ENCODE measurements around the gene TMEM212.

The TMEM212 gene

DNA sequence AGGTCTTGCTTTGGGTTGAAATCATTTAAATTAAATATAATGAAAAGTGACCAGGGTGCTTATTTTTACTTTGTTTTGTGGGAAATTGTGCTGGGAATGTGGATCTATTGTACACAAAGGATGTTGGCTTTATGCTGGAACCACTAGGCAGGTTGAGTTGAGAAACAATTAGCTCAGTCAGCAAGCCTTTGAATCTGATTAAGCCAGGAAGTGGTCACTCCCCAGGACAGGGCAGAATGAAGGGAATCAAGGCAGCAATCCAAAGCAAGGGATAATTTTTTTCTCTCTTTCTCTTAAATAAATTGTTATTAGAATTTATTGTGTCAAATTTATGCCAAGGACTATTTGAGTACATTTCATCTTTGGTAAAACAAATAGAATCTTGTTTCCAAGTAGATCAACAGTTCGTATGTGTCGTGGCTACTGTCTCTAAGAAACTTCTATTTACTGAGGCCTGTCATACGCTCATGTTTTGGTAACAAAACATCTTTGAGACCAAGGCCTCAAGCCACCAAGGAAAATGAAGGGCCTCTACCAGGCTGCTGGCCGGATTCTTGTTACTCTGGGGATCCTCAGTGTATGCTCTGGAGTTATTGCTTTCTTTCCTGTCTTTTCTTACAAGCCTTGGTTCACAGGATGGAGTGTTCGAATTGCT lies at the start of gene TMEM212:
Gene TMEM212, plus strand, starts transcription at position 486 of the 655 bp plus-strand sequence. Its CDS starts 35 bp downstream, at position 521.
- no peak for DNase-seq

DNA sequence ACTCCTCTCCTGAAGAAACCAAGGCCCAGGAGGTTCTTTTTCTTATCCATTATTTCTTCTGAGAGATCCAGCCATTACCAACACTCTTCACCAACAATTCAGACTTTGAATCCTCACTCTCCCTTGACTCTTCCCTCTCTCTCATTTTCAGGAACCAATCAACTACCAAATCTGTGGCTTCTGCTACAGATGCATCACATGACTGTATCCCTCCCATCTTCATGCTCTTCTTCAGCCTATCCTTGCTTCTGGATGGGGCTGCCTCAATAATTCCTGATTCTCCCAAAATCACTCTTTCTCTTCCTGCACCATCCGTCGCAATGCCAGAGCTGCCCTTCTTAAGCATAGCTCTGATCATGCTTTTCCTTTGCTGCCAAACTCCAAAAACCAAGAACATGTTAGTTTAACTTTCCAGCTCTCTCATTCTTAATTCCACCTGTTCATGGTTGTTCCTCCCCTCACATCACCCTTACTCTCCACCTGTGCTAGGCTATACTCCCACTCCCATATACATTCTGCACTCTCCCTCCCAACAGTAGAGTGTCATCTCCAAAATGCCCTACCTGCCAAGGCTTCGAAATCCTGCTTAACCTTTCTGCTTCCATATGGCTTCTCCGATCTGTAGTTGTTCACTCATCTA lies 46.4 kb upstream of the TMEM212 start:
- DNase-seq = no peak

DNA sequence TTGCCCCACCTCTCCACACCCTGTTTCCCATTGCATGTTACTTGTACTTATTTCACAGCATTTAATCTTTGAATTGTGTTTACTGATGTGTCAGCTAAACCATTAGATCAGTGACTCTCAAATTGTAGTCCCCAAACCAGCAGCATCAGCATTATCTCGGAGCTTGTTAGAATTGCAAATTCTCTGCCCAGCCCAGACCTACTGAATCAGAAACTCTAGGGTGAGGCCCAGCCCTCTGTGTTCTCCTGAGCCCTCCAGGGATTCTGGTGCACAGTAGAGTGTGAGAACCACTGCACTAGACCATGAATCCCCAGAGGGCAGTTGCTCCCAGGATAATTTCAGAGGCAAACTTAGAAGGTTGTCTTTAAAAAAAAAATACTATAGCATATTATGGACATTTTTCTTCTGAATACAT lies 45.9 kb upstream of the TMEM212 start:
- DNase-seq = no peak

DNA sequence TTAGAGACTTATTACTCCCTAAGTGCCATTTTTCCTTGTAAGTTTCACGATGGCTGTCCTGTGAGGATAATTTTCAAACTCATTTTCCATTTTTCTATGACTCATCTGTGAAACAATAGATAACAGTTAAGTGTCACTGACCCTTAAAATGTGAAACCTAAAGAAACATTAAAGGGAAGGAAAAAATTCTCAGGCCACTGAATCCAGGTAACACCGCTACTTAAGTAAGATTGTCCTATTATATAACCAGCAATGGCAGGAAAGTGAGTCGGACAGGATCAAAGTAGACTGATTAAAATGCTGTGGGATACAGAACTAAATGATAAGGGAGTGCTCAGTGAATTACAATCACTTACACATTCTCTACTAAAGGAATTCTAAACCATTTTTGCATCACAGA lies 45.3 kb upstream of the TMEM212 start:
- DNase-seq = no peak

DNA sequence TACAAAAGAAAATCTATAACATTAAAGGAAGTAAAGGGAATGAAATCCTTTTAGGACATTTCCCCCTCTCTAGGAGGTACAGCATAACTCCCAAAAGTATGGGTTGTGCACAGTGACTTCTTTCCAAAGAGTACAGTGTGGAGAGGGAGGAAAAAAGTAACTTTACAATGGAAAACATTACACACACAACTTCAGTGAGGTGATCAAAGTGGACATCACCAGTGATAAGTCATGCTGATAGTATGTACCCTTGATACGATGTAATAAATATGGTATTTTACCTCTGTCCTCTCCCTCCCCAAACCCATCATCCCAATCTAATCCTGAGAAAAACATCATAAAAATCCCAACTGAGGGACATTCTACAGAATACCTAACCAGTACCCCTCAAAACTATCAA lies 43.6 kb upstream of the TMEM212 start:
- no peak for DNase-seq

DNA sequence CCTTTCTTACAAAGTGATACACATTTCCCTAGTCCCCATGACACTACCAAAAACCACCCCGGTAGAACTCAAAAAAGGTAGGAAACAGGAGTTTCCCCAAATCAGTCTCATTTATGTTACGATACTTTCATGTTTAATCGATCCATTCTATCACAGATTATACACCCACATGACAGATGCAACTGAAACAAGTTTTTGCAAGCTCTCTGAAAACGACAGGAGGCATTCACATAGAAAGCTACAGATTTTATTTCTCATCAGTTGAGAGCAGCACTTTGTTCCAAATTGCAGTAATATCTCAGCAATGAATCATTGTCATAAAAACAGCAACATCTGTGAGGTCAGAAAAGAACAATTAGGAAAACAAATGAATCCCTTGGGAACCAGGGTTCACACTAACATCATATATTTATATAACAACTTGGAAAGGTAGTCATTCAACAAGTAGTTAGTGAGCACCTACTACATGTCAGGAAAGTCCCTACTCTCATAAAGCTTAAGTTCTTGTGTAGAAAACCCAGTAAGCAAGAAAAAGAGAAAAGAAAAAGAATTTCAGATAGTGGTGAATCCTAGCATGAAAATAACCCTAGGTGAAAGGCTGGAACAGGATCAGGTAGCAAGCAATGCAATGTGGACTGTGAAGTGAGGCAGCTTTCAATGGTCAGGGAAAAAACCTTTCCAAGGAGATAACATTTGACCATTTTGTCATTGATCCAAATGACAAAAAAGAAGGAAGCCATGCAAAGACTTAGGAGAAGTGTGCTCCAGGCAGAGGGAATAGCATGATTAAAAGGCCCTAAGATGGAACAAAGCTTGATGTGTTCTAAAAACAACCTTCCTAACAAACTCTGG lies 41.2 kb upstream of the TMEM212 start:
- DNase-seq = no peak

DNA sequence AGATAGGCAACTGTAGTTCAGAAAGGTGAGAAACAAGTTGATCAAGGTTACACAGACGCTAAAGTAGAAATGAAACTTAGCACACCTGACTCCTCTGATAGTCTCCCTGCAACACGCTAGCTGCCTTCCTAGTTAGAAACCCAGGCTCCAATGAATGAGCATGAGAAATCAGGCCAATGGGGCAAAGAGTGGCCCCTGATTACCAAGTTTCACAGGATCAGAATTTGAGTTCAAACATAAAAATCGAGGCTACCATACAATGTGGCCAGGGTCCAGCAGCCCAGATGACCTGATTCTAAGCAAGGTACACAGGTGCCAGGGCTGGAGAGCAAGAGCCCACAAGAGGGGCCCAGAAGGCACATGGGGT lies 40.6 kb upstream of the TMEM212 start:
- DNase-seq = no peak

DNA sequence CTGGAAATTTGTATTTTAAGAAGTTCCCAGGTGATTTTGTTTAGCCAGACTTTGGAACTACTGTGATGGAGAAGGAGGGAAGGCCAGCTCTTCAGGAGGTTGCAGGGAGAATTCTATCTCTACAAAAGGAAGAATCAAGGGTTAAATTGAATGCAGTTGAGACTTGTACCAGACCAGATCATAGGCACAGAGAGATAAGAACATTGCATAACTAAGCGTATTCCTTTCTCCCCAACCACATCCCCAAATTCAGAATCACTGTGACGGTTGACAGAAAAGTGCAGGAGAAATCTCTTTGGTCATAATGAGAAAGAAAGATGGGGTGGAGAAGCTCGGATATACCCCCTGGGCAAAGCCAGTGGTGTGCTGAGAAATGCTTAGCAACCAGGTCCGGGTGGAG lies 40.1 kb upstream of the TMEM212 start:
- no peak for DNase-seq

DNA sequence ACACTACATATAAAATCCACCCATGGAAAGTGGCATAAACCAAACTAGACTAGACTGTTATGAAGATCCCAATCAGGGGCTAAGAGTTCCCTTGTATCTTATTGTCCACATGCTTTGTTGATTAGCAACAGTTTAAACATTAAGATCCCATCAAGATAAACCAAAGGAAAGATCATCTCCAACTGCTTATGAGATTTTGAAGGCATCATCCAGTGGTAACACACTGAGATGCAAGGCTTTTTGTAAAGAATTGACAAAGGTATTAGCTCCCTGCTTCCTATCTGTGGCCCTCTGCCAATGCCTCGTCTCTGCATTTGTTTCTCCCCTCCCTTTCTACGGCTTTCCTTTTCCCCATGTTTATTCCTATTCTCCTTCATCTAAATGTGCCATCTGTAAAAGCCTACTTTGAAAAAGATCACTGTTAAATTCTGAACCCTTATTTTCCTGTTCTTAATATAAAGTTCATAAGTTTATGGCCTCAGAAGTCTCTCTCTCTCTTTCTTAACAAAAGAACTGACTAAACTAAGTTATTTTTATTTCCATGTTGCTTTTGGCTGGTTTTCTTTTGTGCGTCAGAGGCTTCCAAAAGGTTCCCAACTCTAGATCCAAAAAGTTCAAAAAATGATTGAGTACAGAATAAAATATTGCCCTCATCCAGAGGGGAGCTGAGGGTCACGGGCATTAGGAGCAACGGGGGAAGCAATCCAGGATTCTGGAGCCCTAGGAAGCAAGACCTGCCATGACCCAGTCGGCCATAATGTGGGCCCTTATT lies 38.3 kb upstream of the TMEM212 start:
- no peak for DNase-seq

DNA sequence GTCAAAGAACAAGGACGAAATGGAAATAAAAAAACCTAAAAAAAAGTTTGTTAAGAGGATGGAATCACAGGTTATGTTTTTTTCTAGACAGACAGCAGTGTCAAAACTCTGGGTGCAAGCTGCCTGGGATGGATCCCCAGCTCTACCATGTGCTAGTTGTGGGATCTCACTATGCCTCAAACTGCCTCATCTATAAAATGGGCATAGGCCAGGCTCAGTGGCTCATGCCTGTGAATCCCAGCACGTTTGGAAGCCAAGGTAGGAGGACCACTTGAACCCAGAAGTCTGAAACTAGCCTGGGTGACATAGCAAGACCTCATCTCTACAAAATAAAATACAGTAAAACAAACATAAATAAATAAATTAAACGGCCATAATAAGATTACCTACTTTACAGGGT lies 37.5 kb upstream of the TMEM212 start:
- no peak for DNase-seq

DNA sequence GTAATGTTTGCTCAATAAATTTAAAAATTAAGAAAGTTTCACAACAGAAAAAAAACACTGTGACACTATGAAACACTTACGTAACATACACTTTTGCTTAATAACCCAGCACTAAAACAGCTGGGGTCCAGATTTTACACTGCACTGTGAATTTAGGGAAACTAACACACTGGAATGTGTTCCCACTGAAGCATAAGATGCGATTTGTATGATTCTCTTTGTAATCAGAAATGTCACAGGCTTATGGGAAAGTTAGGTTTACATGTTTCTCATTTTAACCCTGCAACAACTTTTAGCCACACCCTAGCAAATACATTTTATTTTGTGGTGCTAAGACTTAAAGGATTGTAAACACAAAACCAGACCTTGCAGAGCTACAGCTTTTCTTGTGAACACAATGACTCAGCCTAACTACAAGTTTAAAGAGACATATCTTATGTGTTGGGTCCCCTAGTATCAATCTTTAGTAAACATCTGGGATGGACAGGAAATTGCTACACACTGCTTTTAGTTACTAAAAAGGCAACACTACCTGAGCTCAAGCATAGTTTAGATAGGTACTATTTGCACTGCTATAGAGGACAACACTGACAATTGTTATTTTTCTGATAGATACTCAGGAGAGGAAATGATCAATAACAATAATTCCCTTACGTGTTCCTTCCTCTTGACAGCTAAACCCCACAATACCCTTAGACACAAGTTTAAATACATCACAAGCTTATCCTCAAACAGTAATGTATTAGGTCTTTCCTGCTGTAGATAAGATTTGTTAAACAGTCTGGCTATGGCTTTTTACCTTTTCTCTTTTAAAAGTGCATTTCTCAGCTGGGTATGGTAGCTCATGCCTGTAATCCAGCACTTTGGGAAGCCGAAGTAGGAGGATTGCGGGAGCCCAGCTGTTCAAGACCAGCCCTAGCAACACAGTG lies 36.7 kb upstream of the TMEM212 start:
- peak; percentile 44 for DNase-seq

DNA sequence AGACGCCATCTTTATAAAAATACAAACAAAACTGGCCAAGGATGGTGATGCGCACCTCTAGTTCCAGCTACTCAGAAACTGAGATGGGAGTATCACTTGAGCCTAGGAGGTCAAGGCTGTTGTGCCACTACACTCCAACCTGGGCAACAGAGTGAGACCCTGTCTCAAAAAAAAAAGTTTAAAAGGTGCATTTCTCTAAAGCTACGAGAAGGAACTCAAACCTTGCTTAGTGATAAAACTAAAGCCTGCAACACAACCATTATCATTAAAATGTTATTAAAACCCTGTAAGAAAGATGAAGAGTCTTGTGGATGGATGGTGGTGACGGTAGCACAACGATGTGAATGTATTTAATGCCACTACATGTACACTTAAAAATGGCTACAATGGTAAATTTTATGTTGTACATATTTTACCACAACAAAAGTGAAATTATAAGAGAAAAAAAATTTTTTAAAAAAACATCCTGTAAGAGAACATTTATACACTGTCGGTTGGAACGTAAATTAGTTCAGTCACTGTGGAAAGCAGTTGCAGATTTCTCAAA lies 35.9 kb upstream of the TMEM212 start:
- DNase-seq = no peak

DNA sequence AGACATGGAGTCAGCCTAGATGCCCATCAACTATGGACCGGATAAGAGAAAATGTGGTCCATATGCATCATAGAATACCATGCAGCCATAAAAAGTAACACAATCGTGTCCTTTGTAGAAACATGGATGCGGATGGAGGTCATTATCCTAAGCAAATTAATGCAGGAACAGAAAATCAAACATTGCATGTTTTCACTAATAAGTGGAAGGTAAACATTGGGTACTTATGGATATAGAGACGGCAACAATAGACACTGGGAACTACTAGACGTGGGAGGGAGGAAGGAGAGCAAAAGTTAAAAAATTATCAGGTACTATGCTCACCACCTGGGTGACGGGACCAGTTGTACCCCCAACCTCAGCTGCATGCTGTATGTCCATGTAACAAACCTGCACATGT lies 35.3 kb upstream of the TMEM212 start:
- no peak for DNase-seq

DNA sequence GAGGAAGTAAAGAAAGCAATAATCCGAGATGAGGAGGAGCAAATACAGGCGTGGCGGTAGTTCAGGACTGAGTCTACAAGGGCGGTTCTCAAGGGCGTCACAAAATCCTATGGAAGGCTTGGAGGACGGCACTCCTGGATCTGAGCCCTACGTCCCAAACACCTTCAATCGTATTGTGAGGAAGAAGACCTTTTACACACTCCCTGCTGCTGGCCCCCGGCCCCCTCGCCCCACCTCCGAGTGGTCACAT lies 33.6 kb upstream of the TMEM212 start:
- peak; percentile 28 for DNase-seq

DNA sequence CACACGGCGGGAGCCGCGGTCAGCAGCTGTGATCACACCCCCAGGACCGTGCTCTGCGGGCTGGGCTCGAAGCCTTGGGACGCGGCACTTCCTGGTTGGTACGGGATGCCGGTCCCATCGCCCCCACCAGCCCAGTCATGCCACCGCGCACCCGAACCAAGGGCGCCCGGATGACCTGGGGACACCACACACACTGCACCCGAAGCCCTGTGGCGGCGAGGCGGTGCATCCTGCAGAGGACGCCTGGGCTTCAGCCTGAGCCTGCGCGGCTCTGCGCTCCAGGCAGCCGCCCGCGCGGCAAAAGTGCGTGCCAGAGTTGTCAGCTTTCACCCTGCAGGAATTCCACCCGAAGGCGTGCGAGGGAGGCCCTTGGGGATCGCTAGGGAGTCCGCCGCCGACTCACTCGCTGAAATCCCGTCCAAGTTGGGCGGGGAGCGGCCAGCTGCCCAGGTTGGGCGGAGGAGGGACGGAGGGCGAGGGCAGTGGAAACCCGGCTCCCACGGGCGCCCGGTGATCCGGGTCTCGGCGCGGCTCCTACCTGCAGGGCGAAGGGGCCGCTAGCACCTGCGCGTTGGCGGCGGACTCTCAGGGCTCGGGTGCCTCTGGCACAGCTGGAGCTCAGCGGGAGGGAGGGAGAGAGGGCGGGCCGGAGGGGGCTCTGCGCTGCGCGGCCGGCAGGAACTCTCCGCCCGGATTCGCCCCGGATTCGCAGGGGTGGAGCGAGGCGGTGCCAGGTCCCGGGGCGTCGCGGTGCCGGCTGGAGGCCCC lies 33.1 kb upstream of the TMEM212 start, which contains the start of gene PLD1:
Gene PLD1, minus strand, starts transcription at position 623 of the 768 bp plus-strand sequence. CDS start 72,432 bp downstream, outside the sequence.
- DNase-seq = peak; percentile 67

DNA sequence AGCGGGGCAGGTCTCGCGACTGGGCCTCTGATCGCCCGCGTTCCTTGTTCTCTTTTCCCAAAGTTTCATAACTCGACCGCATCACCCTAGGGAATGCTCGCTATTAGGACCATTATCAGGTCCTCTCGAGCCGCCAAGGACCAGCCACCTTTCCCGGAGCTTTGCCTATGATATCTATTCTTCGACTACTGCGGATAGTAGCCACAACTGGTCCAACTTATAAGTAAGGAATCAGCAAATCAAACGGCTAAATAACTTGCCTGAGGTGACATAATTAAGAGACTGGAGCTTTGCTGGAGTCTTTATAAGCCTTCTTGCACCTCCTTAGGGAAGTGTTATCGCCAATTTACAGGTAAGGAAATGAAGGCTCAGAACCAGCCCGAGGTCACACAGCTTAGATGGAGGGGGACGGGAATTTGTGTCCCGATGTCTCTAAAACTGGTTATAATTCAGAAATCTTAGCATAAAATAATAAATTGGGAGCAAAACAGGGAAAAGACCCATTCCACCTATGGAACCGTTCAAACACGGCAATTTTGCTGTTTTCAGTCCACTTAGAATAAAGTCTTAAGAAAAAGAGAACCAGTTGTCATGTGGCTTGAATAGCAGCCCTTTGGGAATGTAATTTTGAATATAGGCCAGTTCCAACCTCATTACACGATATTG lies 32.4 kb upstream of the TMEM212 start:
- DNase-seq = no peak

DNA sequence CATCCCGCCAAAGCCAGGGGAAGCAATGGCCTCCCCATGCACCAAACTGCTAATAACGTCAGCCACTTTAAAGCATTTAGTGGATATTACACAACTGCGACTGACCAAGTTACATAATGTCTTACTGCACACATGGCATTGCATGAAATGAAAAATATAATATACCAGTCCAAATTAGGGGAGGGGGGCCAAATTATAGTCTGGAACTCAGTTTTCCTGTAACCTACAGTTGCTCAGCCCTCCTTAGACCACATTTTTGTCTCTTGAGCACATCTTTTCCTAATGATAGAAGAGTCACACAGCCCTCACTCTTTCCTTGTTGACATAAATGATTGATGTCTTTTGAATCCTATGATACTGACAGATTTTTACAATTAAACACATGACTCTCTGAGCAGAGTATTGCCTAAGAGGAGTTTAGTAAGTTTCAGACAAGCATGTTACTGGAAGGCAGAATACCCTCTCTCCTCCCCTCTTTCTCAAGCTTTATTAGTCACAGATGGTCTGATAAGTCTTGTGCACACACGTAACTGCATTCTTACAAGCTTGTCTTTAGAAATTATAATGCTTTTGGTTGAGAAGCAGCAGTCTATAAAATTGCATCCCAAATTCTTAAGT lies 31.7 kb upstream of the TMEM212 start:
- no peak for DNase-seq

DNA sequence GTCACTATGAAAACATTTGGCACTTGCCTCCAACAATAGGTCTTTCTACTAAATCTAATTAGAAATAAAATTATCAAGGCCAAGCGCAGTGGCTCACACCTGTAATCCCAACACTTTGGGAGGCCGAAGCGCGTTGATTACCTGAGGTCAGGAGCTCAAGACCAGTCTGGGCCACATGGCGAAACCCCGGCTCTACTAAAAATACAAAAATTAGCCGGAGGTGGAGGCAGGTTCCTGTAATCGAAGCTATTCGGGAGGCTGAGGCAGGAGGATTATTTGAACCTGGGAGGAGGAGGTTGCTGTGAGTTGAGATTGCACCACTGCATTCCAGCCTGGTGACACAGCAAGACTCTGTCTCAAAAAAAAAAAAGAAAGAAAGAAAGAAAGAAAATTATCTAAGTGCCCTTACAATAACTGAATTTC lies 31.2 kb upstream of the TMEM212 start:
- DNase-seq = no peak

DNA sequence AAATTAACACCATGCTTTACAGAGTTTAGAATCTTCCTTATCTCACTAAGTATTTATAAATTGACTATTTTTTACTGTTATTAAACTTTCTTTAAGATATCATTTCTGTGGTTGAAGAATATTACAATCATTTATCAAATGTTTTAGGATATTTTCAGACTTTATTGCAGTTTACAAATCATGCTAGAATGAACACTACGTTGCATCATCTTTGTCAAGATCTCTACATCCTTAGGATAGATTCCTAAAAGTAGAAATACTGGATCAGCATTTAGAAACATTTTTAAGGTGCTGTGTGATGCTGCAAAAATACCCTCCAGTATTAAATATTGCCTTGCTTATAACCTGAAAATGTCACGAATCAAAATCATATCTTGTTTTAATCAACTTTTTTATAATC lies 30.3 kb upstream of the TMEM212 start:
- no peak for DNase-seq

DNA sequence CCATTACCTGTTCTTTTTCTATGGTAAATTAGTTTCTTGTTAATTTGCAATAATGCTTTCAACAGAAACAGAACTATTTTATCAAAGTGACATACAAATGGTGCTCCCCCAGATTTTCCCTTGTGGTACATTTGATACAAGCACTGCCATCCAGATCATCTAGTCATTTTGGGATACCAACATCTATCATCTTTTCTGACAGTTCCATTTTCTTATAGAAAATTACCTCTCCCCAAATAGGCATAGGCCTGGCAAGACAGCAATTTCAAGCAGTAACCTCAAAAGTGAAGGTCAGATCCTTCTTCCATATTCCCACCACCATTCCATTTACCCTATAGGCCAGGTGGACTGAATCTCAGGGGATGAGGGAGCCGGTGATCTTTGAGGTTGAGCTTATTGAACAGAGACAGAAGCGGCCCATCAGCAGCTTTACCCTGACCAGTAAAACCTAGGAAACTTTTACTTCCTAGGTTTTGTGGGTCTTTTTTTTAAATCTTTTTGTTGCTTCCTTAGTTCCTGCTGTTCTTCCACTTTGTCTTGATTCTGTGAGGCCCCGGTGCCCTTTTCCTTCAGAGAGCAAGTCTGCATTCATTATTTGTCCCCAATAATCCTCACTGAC lies 29.8 kb upstream of the TMEM212 start:
- no peak for DNase-seq

Data from activated CD4-positive, alpha-beta T cell treated with anti-CD3 and anti-CD28 coated beads, Interleukin-2, Interleukin-6, amounts not matched to agents 100 ng/mL and 50 ng/mL, durations not matched to agents 16 hours and 8 hours (primary cell).